B cell (primary cell): ENCODE results near the gene HGFAC. TPM values are rescaled to one million over a fixed set of nuclear protein-coding genes. Genes with fewer than 3 reads are reported as not detected.

Source experiments
- ATAC-seq: fragments of 200-7000 bp; cut with Tn5 transposase; one replicate; pipeline ENCODE4 v1.10.0; 2021; ENCODE audit warnings: low read depth, mild to moderate bottlenecking, moderate number of reproducible peaks, moderate library complexity
- CTCF ChIA-PET: fragments of 350-600 bp; sonication (Branson Sonifier 250); formaldehyde crosslinking; loops from one replicate; lab custom pipeline; 2021; ENCODE audit warnings: antibody characterized with exemption, inconsistent platforms; lab: Charles Lee
- POLR2A ChIA-PET: fragments of 350-600 bp; sonication (Branson Sonifier 250); formaldehyde crosslinking; loops from one replicate; lab custom pipeline; 2021; ENCODE audit warnings: antibody characterized with exemption; lab: Charles Lee
- DNase-seq: peaks from one replicate; pipeline ENCODE4 v3.0.0; 2013
- H2AFZ ChIP-seq: 2 replicates; pipeline ENCODE4 v1.6.1; 2012; ENCODE audit warnings: mild to moderate bottlenecking, low read depth, low read length; ENCODE audit not compliant: insufficient read depth, poor library complexity, severe bottlenecking
- H3K27ac ChIP-seq, 2 donors: 1 replicate in 1 of 2; 2 replicates in 1 of 2; pipeline ENCODE4 v1.5.1; 2012 to 2013; ENCODE audit warnings: low read length in 2 of 2, mild to moderate bottlenecking in 2 of 2, moderate library complexity in 1 of 2
- H3K27me3 ChIP-seq, 4 experiments: fragments of 200-600 bp in 1 of 4; sonication (generic) in 1 of 4; replicated peaks in 1 of 4; 1 replicate in 2 of 4; 2 replicates in 2 of 4; pipeline versions ENCODE4 v1.6.1 to v1.7.0; 2013 to 2016; ENCODE audit warnings: low read length in 3 of 4, mild to moderate bottlenecking in 2 of 4, mixed read lengths in 1 of 4, moderate library complexity in 1 of 4; ENCODE audit not compliant: insufficient read depth in 4 of 4, control insufficient read depth in 3 of 4; ENCODE audit errors: control extremely low read depth in 1 of 4
- H3K36me3 ChIP-seq, 2 experiments: replicated peaks in 1 of 2; 1 replicate in 1 of 2; 2 replicates in 1 of 2; pipeline versions ENCODE4 v1.6.1 to v1.7.1; 2013; ENCODE audit warnings: low read length in 1 of 2; ENCODE audit not compliant: insufficient read depth in 2 of 2, control insufficient read depth in 1 of 2; ENCODE audit errors: control extremely low read depth in 1 of 2, extremely low read depth in 1 of 2
- H3K4me1 ChIP-seq, 2 donors: fragments of 200-600 bp in 1 of 2; sonication (generic) in 1 of 2; 1 replicate in 1 of 2; 2 replicates in 1 of 2; pipeline versions ENCODE4 v1.5.1 to v1.6.1; 2013 to 2017; ENCODE audit warnings: low read length in 2 of 2; ENCODE audit not compliant: control insufficient read depth in 2 of 2, insufficient read depth in 2 of 2
- H3K4me2 ChIP-seq: replicated peaks from 2 replicates; pipeline ENCODE3; 2012; ENCODE audit warnings: mild to moderate bottlenecking, low read depth, low read length; ENCODE audit not compliant: poor library complexity, severe bottlenecking
- H3K4me3 ChIP-seq, 5 experiments: fragments of 200-600 bp in 1 of 5; sonication (generic) in 1 of 5; 1 replicate in 3 of 5; 2 replicates in 2 of 5; pipeline versions ENCODE4 v1.5.1 to v1.7.0; 2011 to 2016; ENCODE audit warnings: low read length in 4 of 5, mild to moderate bottlenecking in 4 of 5, low read depth in 2 of 5, control low read depth in 1 of 5, moderate library complexity in 1 of 5; ENCODE audit not compliant: insufficient read depth in 1 of 5; ENCODE audit errors: control extremely low read depth in 1 of 5, extremely low read depth in 1 of 5
- H3K79me2 ChIP-seq: fragments of 200-600 bp; sonication (generic); one replicate; pipeline ENCODE4 v1.6.0; 2016; ENCODE audit warnings: low read length; ENCODE audit not compliant: control insufficient read depth, insufficient read depth
- H3K9ac ChIP-seq: fragments of 200-600 bp; sonication (generic); 2 replicates; pipeline ENCODE4 v1.6.1; 2017; ENCODE audit warnings: mild to moderate bottlenecking, low read length, moderate library complexity
- H3K9me3 ChIP-seq, 3 donors: one replicate each; pipeline versions ENCODE4 v1.6.1 to v1.7.1; 2013; ENCODE audit warnings: low read length in 2 of 3; ENCODE audit not compliant: control insufficient read depth in 2 of 3, insufficient read depth in 1 of 3; ENCODE audit errors: control extremely low read depth in 1 of 3
- H4K20me1 ChIP-seq: 2 replicates; pipeline ENCODE4 v1.6.0; 2012; ENCODE audit warnings: mild to moderate bottlenecking, low read length; ENCODE audit not compliant: insufficient read depth, control insufficient read depth, poor library complexity, severe bottlenecking
- H3K27ac Mint-ChIP-seq: one replicate; pipeline ENCODE4 v1.8.0; 2021; ENCODE audit warnings: mixed read lengths
- H3K27me3 Mint-ChIP-seq: one replicate; pipeline ENCODE4 v1.8.0; 2021; ENCODE audit warnings: mixed read lengths
- H3K4me1 Mint-ChIP-seq: one replicate; pipeline ENCODE4 v1.8.0; 2021; ENCODE audit warnings: mixed read lengths
- H3K4me3 Mint-ChIP-seq: one replicate; pipeline ENCODE4 v1.8.0; 2021; ENCODE audit warnings: mixed read lengths
- H3K9me3 Mint-ChIP-seq: one replicate; pipeline ENCODE4 v1.8.0; 2022; ENCODE audit warnings: mixed read lengths; ENCODE audit not compliant: insufficient read depth
- EZH2 ChIP-seq: IDR thresholded peaks from 2 replicates; pipeline ENCODE4 v1.6.1; 2012; ENCODE audit warnings: borderline replicate concordance, low read depth, mild to moderate bottlenecking, moderate library complexity, low read length; ENCODE audit not compliant: insufficient read depth, poor library complexity, severe bottlenecking
- WGBS: methylation state at CpG from one replicate; pipeline ENCODE4 v1.1.5; 2013; ENCODE audit warnings: missing lambda C conversion rate; ENCODE audit not compliant: insufficient coverage; 5-methylcytosine and 5-hydroxymethylcytosine counted together
- intact Hi-C: fragments of 100-400 bp; cut with micrococcal nuclease; formaldehyde crosslinking; loops from one replicate; pipeline ENCODE4 v1.10.0; 2022
- polyA plus RNA-seq: library from polyadenylated mRNA; depleted of rRNA; stranded (reverse); fragments of >200 nt; gene quantifications from 2 replicates; pipeline ENCODE4 v1.2.3, GENCODE V29; 2012
- total RNA-seq, 2 donors: library from RNA; stranded (reverse); fragments of 120-200 nt in 1 of 2; gene quantifications; 1 replicate in 1 of 2; 2 replicates in 1 of 2; pipeline versions ENCODE4 v1.2.3 to v1.2.4, GENCODE V29; 2013 to 2022
- TF ChIP-seq, protein P1 (sequence below): fragments of 200-600 bp; IDR thresholded peaks from one replicate; pipeline ENCODE4 v1.8.0; 2022; ENCODE audit warnings: antibody characterized with exemption, mild to moderate bottlenecking

Gene HGFAC
- total and polyA plus RNA-seq, 2 donors (not counting 1 experiment from before 2014, with no cell fraction given): not detected

DNA sequence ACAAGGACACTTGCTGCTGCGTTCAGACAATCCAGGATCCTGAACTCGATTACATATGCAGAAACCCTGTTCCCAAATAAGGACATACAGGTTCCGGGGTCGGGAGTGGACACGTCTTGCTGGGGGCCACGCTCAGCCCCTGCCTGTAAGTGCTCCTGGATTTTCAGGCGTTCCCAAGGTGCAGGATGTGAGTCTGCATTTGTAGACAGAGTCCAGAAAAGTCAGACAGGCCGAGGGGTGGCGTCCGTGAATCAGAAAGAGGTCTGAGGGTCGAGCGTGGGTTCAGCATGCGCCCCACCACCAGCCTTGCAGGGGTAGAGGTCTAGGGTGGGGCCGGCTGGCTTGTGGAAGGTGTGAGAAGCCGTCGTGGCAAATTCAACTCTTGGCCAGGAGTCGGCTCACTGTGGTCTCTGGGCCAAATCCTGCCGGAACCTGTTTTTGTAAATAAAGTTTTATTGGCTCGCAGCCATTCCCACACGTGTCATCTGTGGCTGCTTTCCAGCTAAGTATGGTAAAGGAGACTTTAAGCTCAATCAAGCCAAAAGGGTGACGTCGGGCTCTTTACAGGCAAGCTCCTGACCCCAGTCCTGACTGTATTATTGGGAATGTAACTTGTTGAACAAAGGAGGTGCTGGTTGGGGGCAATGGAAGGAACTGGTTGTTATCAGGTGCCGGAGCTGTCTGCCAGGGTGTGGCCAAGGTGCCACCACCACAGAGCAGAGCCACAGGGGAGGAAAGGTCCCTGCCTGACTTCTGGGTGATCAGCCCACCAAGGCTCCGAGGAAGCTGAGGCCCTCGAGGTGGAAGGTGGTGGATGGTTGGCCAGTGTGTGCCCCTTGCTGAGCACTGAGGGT is 28.7 kb downstream of the HGFAC start:
- Histone ChIP-seq H3K27me3 (peaks cover 0 to 18% (median 0%) of the 10 kb centered on the region in 4 experiments), H3K79me2 (no peaks in the 10 kb centered on the region), H3K4me1 (no peaks in the 10 kb centered on the region), H3K9ac (no peak overlapping the region), H3K36me3 (no peaks in the 10 kb centered on the region), H4K20me1 (no peaks in the 10 kb centered on the region), H3K9me3 (peaks cover 0 to 10% (median 0%) of the 10 kb centered on the region in 3 donors), H2AFZ (no peak overlapping the region), H3K4me2 (no peak overlapping the region), H3K4me3 (no peak overlapping the region), H3K27ac (no peak overlapping the region)
- no peak for TF ChIP-seq EZH2
- TF ChIP-seq, protein P1, sequence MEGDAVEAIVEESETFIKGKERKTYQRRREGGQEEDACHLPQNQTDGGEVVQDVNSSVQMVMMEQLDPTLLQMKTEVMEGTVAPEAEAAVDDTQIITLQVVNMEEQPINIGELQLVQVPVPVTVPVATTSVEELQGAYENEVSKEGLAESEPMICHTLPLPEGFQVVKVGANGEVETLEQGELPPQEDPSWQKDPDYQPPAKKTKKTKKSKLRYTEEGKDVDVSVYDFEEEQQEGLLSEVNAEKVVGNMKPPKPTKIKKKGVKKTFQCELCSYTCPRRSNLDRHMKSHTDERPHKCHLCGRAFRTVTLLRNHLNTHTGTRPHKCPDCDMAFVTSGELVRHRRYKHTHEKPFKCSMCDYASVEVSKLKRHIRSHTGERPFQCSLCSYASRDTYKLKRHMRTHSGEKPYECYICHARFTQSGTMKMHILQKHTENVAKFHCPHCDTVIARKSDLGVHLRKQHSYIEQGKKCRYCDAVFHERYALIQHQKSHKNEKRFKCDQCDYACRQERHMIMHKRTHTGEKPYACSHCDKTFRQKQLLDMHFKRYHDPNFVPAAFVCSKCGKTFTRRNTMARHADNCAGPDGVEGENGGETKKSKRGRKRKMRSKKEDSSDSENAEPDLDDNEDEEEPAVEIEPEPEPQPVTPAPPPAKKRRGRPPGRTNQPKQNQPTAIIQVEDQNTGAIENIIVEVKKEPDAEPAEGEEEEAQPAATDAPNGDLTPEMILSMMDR: no peak
- WGBS: 88% methylated on average over 24 of the region's 25 CpGs
- no peak for DNase-seq
- ChIA-PET POLR2A (no interaction called here), CTCF (interaction anchor here (1.2 kb wide), 1 partner anchor 10 kb away, joined by 3 read pairs; no protein-coding TSS in a partner anchor)
- Mint-ChIP-seq H3K27ac (no peak overlapping the region), H3K4me1 (no peaks in the 10 kb centered on the region), H3K9me3 (no peaks in the 10 kb centered on the region), H3K4me3 (no peak overlapping the region), H3K27me3 (peaks cover 1% of the 10 kb centered on the region)
- intact Hi-C loops: no loop called here
- ATAC-seq: no peak
